Esophagus muscularis mucosa (tissue), 4 donors: ENCODE data around the gene SULF2. TPM values are rescaled to one million over a fixed set of nuclear protein-coding genes. Genes with fewer than 3 reads are reported as not detected.

Experiments used
- DNase-seq: peaks from one replicate; pipeline ENCODE4 v3.0.0-alpha.2; 2017; ENCODE audit errors: extremely low spot score
- H3K27ac ChIP-seq, 4 donors: fragments of 200-600 bp; sonication (generic); replicated peaks in 1 of 4; 1 replicate in 3 of 4; 2 replicates in 1 of 4; pipeline ENCODE4 v1.5.1; 2016 to 2019; ENCODE audit warnings: mild to moderate bottlenecking in 1 of 4
- H3K27me3 ChIP-seq, 4 donors: fragments of 200-600 bp; sonication (generic); one replicate each; pipeline versions ENCODE4 v1.5.1 to v1.6.0; 2016 to 2019
- H3K36me3 ChIP-seq, 4 donors: fragments of 200-600 bp; sonication (generic); one replicate each; pipeline ENCODE4 v1.5.1; 2016 to 2019
- H3K4me1 ChIP-seq, 4 donors: fragments of 200-600 bp; sonication (generic); one replicate each; pipeline ENCODE4 v1.5.1; 2016 to 2019
- H3K4me3 ChIP-seq, 4 donors: fragments of 200-600 bp; sonication (generic); 1 replicate in 2 of 4; 2 replicates in 2 of 4; pipeline ENCODE4 v1.5.1; 2016 to 2019; ENCODE audit warnings: mild to moderate bottlenecking in 4 of 4, moderate library complexity in 1 of 4
- H3K9me3 ChIP-seq, 4 donors: fragments of 200-600 bp; sonication (generic); 1 replicate in 3 of 4; 2 replicates in 1 of 4; pipeline ENCODE4 v1.5.1; 2016 to 2019
- EP300 ChIP-seq: sonication (generic); formaldehyde crosslinking; IDR thresholded peaks from one replicate; pipeline ENCODE4 v1.6.1; 2017; ENCODE audit warnings: antibody characterized with exemption
- POLR2A ChIP-seq: fragments of 450-650 bp; IDR thresholded peaks from one replicate; pipeline ENCODE4 v1.6.1; 2017; ENCODE audit warnings: antibody characterized with exemption, moderate library complexity, mild to moderate bottlenecking, low read depth
- POLR2AphosphoS5 ChIP-seq, 2 donors: sonication (generic); formaldehyde crosslinking; IDR thresholded peaks; one replicate each; pipeline ENCODE4 v1.6.1; 2017; ENCODE audit warnings: antibody characterized with exemption in 2 of 2
- WGBS: methylation state at CpG from one replicate; pipeline ENCODE4 v1.1.5; 2018; 5-methylcytosine and 5-hydroxymethylcytosine counted together
- intact Hi-C: fragments of 100-400 bp; cut with DNase I; formaldehyde crosslinking; loops from one replicate; pipeline ENCODE4 v1.15.1; 2023
- total RNA-seq, 4 donors: library from RNA; depleted of rRNA; stranded (reverse); fragments of >200 nt; gene quantifications; one replicate each; pipeline versions ENCODE4 v1.1.0 to v1.2.1, GENCODE V29; 2016
- TF ChIP-seq, protein P1 (sequence below), 3 experiments: fragments of 200-600 bp in 2 of 3; fragments of 450-650 bp in 1 of 3; sonication (generic) in 2 of 3; IDR thresholded peaks; one replicate each; pipeline ENCODE4 v1.5.1; 2017 to 2019; ENCODE audit warnings: antibody characterized with exemption in 3 of 3, mild to moderate bottlenecking in 2 of 3, moderate library complexity in 1 of 3

Gene SULF2
- total RNA-seq, 4 donors from 2014 or later = 78.7 to 243 (median 138) TPM

DNA sequence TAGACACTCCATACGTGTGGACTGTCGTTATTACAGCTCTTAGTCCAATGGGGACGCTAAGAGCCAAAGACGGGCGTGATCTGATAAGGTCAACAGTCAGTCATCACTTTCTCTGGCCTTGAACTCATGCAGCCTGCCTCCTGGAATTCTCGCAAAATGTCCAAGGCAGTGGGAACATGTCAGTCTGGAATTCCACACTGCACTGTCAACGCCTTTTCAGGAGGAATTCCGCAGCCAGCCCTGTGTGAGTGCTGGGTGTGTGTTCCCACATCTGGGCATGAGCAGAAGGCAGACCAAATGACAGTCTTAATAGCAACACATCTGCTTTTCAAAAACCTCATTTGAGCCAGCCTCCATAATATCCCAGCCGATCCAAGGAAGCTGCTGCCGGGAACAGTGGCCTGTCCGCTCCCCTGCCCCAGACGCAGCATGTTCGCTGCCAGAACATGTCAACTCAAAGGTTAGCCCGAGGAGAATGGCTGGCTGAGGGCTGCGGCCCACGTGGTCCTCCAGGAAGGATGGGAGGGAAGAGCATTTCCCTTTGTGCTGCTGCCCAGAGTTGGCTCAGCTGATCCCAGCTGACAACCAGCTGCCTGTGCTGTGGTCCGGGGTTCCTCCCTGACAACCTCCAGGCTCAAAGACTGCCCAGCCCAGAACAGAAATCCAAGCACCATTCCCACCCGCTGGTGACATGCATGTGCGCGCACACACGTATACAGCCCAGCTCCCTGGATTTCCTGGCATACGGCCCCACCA lies 103.1 kb downstream of the SULF2 start:
- no peaks in the 10 kb centered on the region for H3K27me3 ChIP-seq
- peak overlapping the region; percentile 70 to 82 (median 74) for H3K27ac ChIP-seq
- intact Hi-C loops = loop anchor here (5.0 kb wide), 2 partner anchors 40 to 105 kb away; partner anchors contain the start of gene SULF2
- DNase-seq = no peak
- TF ChIP-seq EP300 (no peak), POLR2AphosphoS5 (IDR thresholded peaks at IDR 0.05) (peak; percentile 63 to 90)
- no peaks in the 10 kb centered on the region for H3K9me3 ChIP-seq
- H3K4me1 ChIP-seq = peaks cover 28 to 58% (median 43%) of the 10 kb centered on the region in 4 donors
- WGBS = 34% methylated on average over 14 of the region's 22 CpGs
- peaks cover 3 to 35% (median 16%) of the 10 kb centered on the region in 4 donors for H3K36me3 ChIP-seq
- H3K4me3 ChIP-seq = no peak overlapping the region

DNA sequence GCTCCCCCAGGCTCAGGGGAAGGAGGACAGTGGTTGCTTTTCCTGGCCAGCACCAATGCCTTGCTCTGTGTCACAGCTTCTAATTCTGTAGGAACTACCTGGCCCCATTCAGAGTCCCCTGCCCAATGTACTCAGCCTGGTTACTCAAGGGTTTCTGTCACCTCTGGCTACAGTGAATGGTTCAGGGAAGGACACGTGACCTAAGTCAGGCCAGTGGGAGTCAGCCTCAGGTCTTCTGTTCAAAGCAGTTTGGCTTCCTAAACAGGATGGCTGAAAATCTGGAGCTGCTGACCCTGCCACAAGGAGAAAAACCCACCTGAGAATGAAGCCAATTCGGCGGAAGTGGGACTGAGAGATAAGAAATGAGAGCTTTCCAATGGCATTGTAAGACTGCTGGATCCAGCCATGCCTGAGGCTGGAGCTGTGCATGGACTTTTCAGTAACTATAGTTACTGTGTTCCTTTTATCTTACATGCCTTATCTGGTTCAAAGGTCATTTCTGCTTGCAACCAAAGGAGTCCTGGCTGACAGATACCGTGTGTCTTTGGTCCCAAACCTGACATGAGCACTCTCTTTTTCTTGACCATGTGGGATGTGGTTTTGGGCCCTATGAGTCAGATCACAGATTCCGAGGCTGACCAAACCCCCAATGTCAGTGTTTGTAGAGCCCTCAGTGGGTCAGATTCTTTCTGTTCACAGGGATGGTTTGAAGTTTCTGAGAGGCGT lies 104.3 kb downstream of the SULF2 start:
- no peak for DNase-seq
- no peaks in the 10 kb centered on the region for H3K9me3 ChIP-seq
- H3K4me1 ChIP-seq = peaks cover 23 to 45% (median 31%) of the 10 kb centered on the region in 4 donors
- no peak overlapping the region for H3K4me3 ChIP-seq
- TF ChIP-seq POLR2A (no peak), POLR2AphosphoS5 (IDR thresholded peaks at IDR 0.05) (no peak), EP300 (no peak)
- TF ChIP-seq, protein P1, sequence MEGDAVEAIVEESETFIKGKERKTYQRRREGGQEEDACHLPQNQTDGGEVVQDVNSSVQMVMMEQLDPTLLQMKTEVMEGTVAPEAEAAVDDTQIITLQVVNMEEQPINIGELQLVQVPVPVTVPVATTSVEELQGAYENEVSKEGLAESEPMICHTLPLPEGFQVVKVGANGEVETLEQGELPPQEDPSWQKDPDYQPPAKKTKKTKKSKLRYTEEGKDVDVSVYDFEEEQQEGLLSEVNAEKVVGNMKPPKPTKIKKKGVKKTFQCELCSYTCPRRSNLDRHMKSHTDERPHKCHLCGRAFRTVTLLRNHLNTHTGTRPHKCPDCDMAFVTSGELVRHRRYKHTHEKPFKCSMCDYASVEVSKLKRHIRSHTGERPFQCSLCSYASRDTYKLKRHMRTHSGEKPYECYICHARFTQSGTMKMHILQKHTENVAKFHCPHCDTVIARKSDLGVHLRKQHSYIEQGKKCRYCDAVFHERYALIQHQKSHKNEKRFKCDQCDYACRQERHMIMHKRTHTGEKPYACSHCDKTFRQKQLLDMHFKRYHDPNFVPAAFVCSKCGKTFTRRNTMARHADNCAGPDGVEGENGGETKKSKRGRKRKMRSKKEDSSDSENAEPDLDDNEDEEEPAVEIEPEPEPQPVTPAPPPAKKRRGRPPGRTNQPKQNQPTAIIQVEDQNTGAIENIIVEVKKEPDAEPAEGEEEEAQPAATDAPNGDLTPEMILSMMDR (IDR thresholded peaks at IDR 0.05) = no peak
- intact Hi-C loops = loop anchor here (5.0 kb wide), 2 partner anchors 41 to 106 kb away; partner anchors contain the start of gene SULF2
- H3K27me3 ChIP-seq = no peaks in the 10 kb centered on the region
- WGBS = 93% methylated on average over 6 of the region's 6 CpGs
- H3K27ac ChIP-seq = peak overlapping the region in 3 of 4 donors; percentile 70 to 82 (median 73)
- H3K36me3 ChIP-seq = peaks cover 10 to 45% (median 25%) of the 10 kb centered on the region in 4 donors

DNA sequence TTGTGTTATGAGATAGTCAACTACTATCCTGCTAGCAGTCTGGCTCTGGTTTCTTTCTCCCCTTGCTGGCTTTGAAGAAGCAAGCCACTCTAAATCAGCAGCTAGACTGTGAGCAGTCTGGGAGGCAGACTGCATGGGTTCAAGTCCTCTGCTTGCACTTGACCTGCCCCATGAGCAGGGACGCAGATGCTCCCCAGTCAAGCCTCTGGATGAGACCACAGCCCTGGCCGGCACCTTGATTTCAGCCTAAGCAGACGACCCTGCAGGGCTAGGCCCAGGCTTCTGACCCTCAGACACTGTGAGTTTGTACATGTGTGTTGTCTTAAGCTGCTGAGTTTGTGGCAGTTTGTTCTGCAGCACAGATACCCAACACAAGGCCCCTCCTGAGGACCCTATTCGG lies 105.8 kb downstream of the SULF2 start:
- no peaks in the 10 kb centered on the region for H3K9me3 ChIP-seq

DNA sequence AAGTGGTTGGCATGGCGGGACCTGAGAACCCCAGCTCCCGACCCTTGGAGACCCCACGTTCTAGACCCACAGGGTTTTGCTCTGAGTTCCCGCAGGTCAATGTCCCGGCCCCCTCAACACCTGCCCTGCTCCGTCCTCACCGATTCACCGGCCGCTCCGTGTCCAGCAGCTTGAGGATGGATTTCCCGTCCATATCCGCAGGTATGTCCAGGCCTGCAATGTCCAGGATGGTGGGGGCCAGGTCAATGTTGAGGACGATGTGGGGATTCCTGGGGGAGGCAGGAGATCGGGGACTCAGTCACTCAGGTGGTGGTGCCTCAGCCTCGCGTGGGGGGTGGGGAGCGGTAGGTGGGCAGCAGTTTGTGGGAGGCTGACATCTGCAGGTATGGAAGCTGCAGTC lies 106.7 kb downstream of the SULF2 start:
- H3K4me1 ChIP-seq = peaks cover 23 to 41% (median 29%) of the 10 kb centered on the region in 4 donors
- H3K36me3 ChIP-seq = peaks cover 11 to 51% (median 36%) of the 10 kb centered on the region in 4 donors
- no peaks in the 10 kb centered on the region for H3K27me3 ChIP-seq
- intact Hi-C loops = loop anchor here (2.0 to 5.0 kb wide), 2 partner anchors 616 to 944 kb away; no protein-coding TSS in a partner anchor
- H3K9me3 ChIP-seq = no peaks in the 10 kb centered on the region
- no peak overlapping the region for H3K4me3 ChIP-seq
- H3K27ac ChIP-seq = no peak overlapping the region
- WGBS = 98% methylated on average over 15 of the region's 17 CpGs
- DNase-seq = no peak
- TF ChIP-seq EP300 (no peak), POLR2AphosphoS5 (IDR thresholded peaks at IDR 0.05) (no peak), POLR2A (no peak)
- TF ChIP-seq, protein P1 (IDR thresholded peaks at IDR 0.05) = no peak

More for the DNA sequence above, 105.8 kb downstream of the SULF2 start:
- TF ChIP-seq POLR2AphosphoS5 (IDR thresholded peaks at IDR 0.05) (no peak), POLR2A (no peak), EP300 (no peak)
- TF ChIP-seq, protein P1 (IDR thresholded peaks at IDR 0.05) = no peak
- Histone ChIP-seq H3K36me3 (peaks cover 11 to 51% (median 35%) of the 10 kb centered on the region in 4 donors), H3K27me3 (no peaks in the 10 kb centered on the region), H3K4me3 (no peak overlapping the region), H3K27ac (no peak overlapping the region), H3K4me1 (peaks cover 23 to 41% (median 30%) of the 10 kb centered on the region in 4 donors)
- intact Hi-C loops = loop anchor here (2.0 to 5.0 kb wide), 2 partner anchors 615 to 943 kb away; no protein-coding TSS in a partner anchor
- 98% methylated on average over 3 of the region's 4 CpGs for WGBS
- no peak for DNase-seq
